ENCODE results near the gene TRIM32.

Gene TRIM32

GRCh38 chr9:116724123-116724522 is 37.0 kb downstream of the TRIM32 start:
- no peaks in the 10 kb centered on the region for H3K4me1 ChIP-seq (ENCODE audit: insufficient read depth, low read length, poor library complexity, severe bottlenecking)
- no peaks in the 10 kb centered on the region for H3F3A ChIP-seq (ENCODE audit: low read depth)
- no peak overlapping the region for H3K9ac ChIP-seq (ENCODE audit: low read depth, low read length, poor library complexity, severe bottlenecking)
- no peak overlapping the region for H2AFZ ChIP-seq (ENCODE audit: low read length)
- H3K9me2 ChIP-seq (replicated peaks; ENCODE audit: low read depth, low read length), result no peaks in the 10 kb centered on the region
- no peak overlapping the region for H3K4me2 ChIP-seq (ENCODE audit: low read depth, low read length, poor library complexity, severe bottlenecking)
- no peaks in the 10 kb centered on the region for H4K20me1 ChIP-seq (ENCODE audit: insufficient read depth, low read length, poor library complexity, severe bottlenecking)
- H3K79me2 ChIP-seq (ENCODE audit: insufficient read depth, low read length), result no peaks in the 10 kb centered on the region
- H3K4me3 ChIP-seq (ENCODE audit: low read length, poor library complexity, severe bottlenecking), result no peak overlapping the region
- TF ChIP-seq EZH2phosphoT487 (IDR thresholded peaks at IDR 0.05; ENCODE audit: borderline replicate concordance), result no peak
- no peak for TF ChIP-seq CTCF (conservative IDR thresholded peaks at IDR 0.05; ENCODE audit: low read length)
- no peaks in the 10 kb centered on the region for H3K9me3 ChIP-seq (ENCODE audit: insufficient read depth, low read depth, low read length)
- no peaks in the 10 kb centered on the region for H3K27me3 ChIP-seq (ENCODE audit: insufficient read depth, low read length, poor library complexity, severe bottlenecking)
- no peaks in the 10 kb centered on the region for H3K36me3 ChIP-seq (ENCODE audit: insufficient read depth, low read length)

GRCh38 chr9:116726602-116727001 is 39.5 kb downstream of the TRIM32 start:
- Histone ChIP-seq H3K36me3 (ENCODE audit: insufficient read depth, low read length) (no peaks in the 10 kb centered on the region), H3K9me3 (ENCODE audit: insufficient read depth, low read depth, low read length) (no peaks in the 10 kb centered on the region), H3K9me2 (replicated peaks; ENCODE audit: low read depth, low read length) (no peaks in the 10 kb centered on the region), H2AFZ (ENCODE audit: low read length) (no peak overlapping the region), H3F3A (ENCODE audit: low read depth) (no peaks in the 10 kb centered on the region), H3K79me2 (ENCODE audit: insufficient read depth, low read length) (no peaks in the 10 kb centered on the region), H3K4me3 (ENCODE audit: low read length, poor library complexity, severe bottlenecking) (no peak overlapping the region), H3K27me3 (ENCODE audit: insufficient read depth, low read length, poor library complexity, severe bottlenecking) (no peaks in the 10 kb centered on the region), H3K4me1 (ENCODE audit: insufficient read depth, low read length, poor library complexity, severe bottlenecking) (no peaks in the 10 kb centered on the region), H3K9ac (ENCODE audit: low read depth, low read length, poor library complexity, severe bottlenecking) (no peak overlapping the region), H3K4me2 (ENCODE audit: low read depth, low read length, poor library complexity, severe bottlenecking) (no peak overlapping the region), H4K20me1 (ENCODE audit: insufficient read depth, low read length, poor library complexity, severe bottlenecking) (no peaks in the 10 kb centered on the region)
- TF ChIP-seq EZH2phosphoT487 (IDR thresholded peaks at IDR 0.05; ENCODE audit: borderline replicate concordance), result no peak
- TF ChIP-seq CTCF (conservative IDR thresholded peaks at IDR 0.05; ENCODE audit: low read length), result no peak

- no peaks in the 10 kb centered on the region for H3K9me2 ChIP-seq (replicated peaks; ENCODE audit: low read depth, low read length)
- no peak overlapping the region for H3K9ac ChIP-seq (ENCODE audit: low read depth, low read length, poor library complexity, severe bottlenecking)
- no peaks in the 10 kb centered on the region for H3K9me3 ChIP-seq (ENCODE audit: insufficient read depth, low read depth, low read length)
- TF ChIP-seq EZH2phosphoT487 (IDR thresholded peaks at IDR 0.05; ENCODE audit: borderline replicate concordance) (no peak), CTCF (conservative IDR thresholded peaks at IDR 0.05; ENCODE audit: low read length) (no peak)
- H3F3A ChIP-seq (ENCODE audit: low read depth), result no peaks in the 10 kb centered on the region
- no peak overlapping the region for H2AFZ ChIP-seq (ENCODE audit: low read length)
- no peaks in the 10 kb centered on the region for H3K79me2 ChIP-seq (ENCODE audit: insufficient read depth, low read length)
- H3K4me1 ChIP-seq (ENCODE audit: insufficient read depth, low read length, poor library complexity, severe bottlenecking), result no peaks in the 10 kb centered on the region
- no peak overlapping the region for H3K4me2 ChIP-seq (ENCODE audit: low read depth, low read length, poor library complexity, severe bottlenecking)
- no peaks in the 10 kb centered on the region for H4K20me1 ChIP-seq (ENCODE audit: insufficient read depth, low read length, poor library complexity, severe bottlenecking)
- H3K4me3 ChIP-seq (ENCODE audit: low read length, poor library complexity, severe bottlenecking), result no peak overlapping the region
- no peaks in the 10 kb centered on the region for H3K36me3 ChIP-seq (ENCODE audit: insufficient read depth, low read length)
- no peaks in the 10 kb centered on the region for H3K27me3 ChIP-seq (ENCODE audit: insufficient read depth, low read length, poor library complexity, severe bottlenecking)
These were observed 46.0 kb downstream of the TRIM32 start for GRCh38 chr9:116733010-116733641.

All from Loucy (cell line).